Measurements from ENCODE around the gene SNAP25.

DNA sequence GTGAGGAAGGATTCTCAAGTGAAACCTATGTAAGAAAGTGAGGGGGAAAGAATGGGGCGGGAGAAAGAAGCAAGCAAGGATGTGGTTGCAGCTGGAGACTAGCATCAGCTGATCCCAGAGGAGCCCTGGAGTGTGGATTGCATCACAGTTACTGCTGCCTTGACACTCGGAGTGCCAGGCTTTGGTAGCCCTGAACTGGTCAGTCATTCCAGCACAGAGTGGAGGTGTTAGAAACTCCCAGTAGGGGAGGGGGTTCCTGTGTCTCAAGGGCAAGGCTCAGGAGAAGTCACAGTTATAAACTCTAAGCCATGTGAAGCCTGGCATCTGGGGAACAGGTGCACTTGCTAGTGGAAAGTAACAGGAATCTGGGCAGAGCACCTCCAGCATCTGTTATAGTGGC, 23.5 kb downstream of the SNAP25 start:
- TF ChIP-seq, protein P1, sequence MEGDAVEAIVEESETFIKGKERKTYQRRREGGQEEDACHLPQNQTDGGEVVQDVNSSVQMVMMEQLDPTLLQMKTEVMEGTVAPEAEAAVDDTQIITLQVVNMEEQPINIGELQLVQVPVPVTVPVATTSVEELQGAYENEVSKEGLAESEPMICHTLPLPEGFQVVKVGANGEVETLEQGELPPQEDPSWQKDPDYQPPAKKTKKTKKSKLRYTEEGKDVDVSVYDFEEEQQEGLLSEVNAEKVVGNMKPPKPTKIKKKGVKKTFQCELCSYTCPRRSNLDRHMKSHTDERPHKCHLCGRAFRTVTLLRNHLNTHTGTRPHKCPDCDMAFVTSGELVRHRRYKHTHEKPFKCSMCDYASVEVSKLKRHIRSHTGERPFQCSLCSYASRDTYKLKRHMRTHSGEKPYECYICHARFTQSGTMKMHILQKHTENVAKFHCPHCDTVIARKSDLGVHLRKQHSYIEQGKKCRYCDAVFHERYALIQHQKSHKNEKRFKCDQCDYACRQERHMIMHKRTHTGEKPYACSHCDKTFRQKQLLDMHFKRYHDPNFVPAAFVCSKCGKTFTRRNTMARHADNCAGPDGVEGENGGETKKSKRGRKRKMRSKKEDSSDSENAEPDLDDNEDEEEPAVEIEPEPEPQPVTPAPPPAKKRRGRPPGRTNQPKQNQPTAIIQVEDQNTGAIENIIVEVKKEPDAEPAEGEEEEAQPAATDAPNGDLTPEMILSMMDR (IDR thresholded peaks at IDR 0.05; ENCODE audit: low read depth, low read length, poor library complexity, severe bottlenecking) = no peak
- TF ChIP-seq EZH2phosphoT487 (IDR thresholded peaks at IDR 0.05; ENCODE audit: borderline replicate concordance, low read length) = no peak
